NCI-H2107 treated with DMSO at 0.1 percent for 48 hours (cell line): ENCODE data around the gene DOCK4.

Experiments used
- DNase-seq: peaks from one replicate; lab custom pipeline; 2025; ENCODE audit not compliant: unreplicated experiment; lab: John Stamatoyannopoulos, UW

The DOCK4 gene

DNA sequence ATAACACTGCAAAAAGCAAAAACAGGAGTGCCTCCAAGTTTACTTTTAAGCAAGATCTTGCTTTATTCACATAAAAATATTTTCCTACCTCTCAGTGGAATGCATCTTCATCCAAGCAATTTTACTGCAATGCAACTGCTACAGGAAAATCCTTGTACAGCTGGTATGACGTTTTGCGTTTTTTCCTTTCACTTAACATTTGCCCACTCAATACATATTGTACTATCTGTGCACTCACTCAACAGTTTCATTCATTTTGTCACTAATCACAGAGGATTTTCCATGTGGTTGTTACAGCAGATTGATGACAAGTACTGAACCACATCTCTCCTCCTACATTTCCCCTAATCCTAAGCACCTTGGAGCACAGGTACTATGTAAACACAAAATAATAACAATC lies 421.9 kb downstream of the DOCK4 start:
- DNase-seq = no peak

DNA sequence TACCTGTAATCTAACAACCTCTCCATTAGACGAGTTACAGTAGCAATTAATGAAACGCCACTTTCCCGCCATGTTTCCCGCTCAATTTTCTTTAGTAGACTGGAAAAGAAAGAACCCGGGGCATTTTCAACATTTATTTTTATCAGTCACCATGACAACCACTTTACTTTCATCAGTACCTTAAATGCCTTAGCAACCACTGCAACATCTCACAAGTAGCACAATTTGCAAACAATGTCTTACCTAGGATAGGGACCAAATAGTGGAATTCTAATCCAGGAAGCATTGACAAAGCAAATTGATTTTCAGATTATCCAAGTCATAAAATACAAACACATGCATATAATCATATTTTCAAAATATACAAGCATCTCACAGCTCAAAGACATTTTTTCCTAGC lies 422.3 kb downstream of the DOCK4 start:
- DNase-seq = no peak

DNA sequence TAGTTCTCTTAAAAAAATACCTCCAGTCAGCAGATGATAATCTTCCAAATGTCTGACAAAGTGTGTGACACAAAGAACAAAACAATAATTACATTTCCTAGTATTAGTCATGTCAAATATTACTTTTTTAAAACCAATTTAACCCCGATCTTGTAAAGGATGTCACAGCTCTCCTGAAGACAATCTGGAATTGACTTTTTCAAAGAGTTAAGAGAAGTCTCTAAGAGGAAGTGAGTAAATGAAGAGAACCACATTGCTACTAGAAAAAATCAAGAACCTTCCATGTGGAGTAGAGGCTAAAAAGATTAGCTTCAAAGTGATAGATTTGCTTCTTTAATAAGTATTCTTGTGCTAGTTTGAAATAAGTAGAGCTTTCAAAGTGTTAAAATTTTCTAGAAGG lies 425.7 kb downstream of the DOCK4 start:
- DNase-seq = no peak

DNA sequence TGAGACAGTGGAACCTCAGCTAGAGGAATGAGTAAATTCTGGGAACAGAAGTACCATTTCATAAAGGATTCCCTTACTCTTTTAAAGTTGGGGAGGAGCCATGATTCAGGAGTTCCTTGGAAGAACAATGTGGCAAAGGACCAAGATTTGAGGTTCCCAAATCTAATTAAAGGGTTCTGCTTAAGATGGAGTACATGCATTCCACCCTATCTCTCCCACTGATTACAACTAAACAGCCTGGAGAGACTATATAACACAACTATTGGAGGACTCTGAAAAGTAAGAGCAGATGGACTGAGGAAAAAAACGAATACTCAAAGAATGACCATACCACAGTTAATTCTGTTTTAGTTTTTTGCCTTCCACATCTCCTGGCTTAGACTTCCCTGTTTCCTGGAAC lies 431.0 kb downstream of the DOCK4 start:
- DNase-seq = no peak

- DNase-seq = no peak
These were observed 433.5 kb downstream of the DOCK4 start for GRCh38 chr7:111772716-111773115.

DNA sequence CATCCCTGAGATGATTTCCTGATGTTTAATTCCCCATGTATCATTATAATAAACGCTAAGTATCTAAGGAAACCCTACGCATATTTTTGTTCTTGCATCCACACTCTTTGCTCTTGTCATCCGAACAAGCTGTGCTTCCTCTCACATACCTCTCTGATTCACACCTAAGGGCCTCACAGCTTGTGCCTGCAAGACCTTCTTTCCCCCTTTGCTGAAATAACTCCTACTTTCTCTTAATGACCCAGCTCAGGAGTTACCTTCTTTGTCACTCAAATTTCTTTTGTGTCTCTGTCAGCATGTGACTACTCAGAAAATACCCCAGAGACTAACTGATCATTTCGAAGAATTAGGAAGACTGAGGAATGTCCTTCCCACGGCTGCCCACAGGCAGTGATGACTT lies 434.6 kb downstream of the DOCK4 start:
- no peak for DNase-seq

DNA sequence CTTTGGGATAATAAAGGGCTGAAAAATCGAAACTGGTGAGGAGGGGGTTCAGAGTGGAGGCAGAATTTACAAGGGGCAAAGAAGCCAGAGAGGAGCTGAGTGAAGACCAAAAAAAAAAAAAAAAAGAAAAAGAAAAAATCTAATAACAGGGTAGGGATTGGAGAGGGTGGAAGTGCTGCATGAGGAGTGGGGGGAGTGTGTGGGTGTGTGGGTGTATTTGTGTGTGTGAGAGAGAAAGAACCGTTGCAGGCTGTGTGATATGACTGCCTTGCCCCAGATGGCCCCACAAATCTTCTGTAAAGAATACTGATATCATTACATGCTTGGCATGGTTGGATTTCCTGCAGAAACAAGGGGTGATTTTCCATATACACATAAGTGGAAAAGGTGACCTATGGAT lies 436.1 kb downstream of the DOCK4 start:
- DNase-seq = no peak

DNA sequence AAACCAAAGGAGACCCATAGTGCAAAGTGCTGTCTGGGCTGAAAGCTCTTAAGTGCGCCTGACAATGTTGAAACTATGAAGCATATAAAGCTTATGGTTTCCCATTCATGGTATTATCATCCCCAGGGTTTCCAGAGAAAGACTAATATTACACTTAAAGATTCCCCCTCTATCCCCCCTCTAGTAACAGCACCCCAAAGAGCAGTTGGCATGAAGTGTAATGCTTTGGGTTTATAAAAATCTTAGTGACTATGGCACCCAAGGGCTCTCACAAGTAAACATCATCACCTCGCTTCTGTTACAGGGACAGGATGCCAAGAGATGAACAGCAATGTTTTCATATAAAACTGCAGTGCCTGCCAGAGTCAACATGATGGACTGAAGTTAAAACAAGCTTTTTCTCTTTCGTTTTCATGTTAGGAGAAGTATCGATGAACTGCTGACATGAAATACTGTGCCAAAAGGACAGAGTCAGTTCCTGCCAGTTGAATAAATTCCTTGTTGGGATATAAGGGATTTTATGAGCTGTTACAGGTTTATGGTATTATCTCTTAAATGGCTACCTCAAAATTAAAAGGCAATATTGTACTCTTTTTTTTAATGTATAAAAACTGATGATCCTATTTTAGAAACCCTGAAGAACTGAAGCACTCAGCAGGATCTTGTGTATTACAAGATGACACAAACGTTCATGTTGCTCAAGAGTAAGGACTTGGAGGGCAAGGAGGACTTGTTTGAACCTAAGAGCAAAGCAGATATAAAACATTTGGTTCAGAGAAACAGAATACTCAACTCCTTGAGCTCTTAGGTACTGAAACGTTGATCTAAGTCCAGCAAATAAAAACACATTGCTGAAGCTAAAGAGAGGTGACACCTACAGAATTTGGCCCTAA lies 440.2 kb downstream of the DOCK4 start:
- peak; percentile 32 for DNase-seq

- DNase-seq = peak; percentile 62
These were observed 442.9 kb downstream of the DOCK4 start for GRCh38 chr7:111763221-111763801.

DNA sequence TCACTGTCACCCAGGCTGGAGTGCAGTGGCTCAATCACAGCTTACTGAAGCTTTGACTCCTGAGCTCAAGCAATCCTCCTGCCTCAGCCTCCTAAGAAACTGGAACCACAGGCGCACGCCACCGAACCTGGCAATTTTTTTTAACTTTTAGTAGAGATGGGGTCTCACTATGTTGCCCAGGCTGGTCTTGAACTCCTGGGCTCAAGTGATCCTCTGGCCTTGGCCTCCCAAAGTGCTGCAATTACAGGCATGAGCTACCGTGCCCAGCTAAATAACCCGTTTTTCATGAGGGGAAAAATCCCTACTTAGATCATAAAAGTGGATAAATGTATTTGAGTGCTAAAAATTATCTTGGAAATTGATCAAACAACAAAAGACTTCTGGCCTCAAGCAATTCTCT lies 443.4 kb downstream of the DOCK4 start:
- no peak for DNase-seq

- DNase-seq = no peak
These were observed 444.0 kb downstream of the DOCK4 start for GRCh38 chr7:111762211-111762610.

- no peak for DNase-seq
These were observed 446.2 kb downstream of the DOCK4 start for GRCh38 chr7:111760043-111760442.

- no peak for DNase-seq
These were observed 447.9 kb downstream of the DOCK4 start for GRCh38 chr7:111758332-111758731.

- no peak for DNase-seq
These were observed 449.5 kb downstream of the DOCK4 start for GRCh38 chr7:111756687-111757178.

DNA sequence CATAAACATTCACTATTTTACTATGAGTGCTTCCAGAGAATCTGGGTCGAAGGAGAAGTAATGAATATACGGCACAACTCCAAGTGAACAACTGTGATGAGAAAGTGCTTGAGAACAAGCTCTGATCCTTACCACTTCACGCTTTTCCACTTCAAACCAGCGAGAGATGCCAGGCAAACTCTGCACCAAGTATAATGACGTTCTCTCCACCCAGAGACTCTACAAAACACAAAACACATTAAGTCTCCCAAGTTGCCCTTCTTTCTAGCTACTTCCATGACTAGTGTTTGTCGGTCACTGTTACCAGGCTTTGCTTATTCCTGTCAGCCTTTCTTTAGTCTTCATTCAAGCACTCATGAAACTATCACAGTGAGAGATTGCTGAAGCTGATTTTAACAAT lies 450.8 kb downstream of the DOCK4 start:
- no peak for DNase-seq

DNA sequence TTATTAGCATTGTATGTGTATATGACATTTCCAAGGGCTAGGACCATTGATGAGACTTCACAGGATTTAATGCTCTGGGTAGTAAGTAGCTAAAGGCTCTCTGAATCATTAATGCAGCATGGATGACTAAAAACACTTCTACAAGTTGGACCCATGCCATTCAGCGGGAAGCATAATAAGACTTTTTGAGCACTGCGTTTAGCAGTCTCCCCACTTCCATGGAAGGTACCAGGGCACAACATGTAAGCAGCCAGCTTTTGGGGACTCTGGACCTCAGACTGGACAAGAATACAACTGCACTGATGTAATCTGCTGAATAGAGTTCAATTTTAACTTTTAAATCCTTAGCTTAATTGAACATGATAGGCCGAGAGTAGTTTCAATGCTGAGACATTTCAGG lies 452.2 kb downstream of the DOCK4 start:
- DNase-seq = no peak

DNA sequence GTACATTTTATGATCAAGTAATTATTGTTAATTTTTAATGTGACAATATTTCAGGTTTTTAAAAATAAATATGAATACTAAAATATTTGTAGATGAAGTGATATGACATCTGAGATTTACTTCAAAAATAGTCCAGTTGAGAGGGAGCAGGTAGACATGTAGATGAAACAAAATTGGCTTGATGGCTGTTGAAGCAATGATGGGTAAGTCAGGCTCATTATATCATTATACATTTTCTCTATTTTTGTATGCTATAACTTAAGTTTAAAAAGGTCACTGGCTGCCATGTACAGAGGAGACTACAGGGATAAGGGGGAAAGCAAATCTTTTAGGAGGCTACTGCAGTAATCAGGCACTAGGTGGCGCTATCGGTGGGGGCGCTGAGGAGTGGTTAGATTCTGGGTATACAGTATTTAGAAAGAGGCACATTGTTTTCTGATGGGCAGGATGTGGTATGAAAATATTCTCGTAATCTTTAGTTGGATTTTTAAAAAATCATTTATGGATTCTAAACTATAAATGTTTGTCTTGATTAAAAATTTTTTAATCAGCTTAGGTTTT lies 454.1 kb downstream of the DOCK4 start:
- DNase-seq = peak; percentile 58

- no peak for DNase-seq
These were observed 455.3 kb downstream of the DOCK4 start for GRCh38 chr7:111750878-111751277.

DNA sequence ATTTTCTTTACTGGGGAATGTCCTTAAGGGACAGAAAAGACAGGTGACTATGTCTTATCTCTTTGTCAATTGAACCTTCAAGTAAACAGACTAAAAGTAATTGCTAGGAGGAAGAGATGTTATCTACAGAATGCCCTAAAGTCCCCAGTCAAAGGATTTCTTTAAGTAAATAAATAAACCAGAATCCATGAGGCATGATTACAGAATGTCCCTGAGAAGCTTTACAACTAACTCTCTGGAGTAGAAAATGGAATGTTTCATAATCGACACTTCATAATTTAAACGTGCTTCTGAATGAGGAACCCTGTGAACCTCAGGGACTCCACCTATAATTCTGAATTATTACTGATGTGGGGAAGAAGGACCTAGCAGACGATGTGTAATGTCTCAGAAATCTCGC lies 456.0 kb downstream of the DOCK4 start:
- DNase-seq = no peak

GRCh38 chr7:111749625-111750024 lies 456.6 kb downstream of the DOCK4 start:
- DNase-seq = no peak

GRCh38 chr7:111747718-111748117 lies 458.5 kb downstream of the DOCK4 start:
- DNase-seq = no peak

DNA sequence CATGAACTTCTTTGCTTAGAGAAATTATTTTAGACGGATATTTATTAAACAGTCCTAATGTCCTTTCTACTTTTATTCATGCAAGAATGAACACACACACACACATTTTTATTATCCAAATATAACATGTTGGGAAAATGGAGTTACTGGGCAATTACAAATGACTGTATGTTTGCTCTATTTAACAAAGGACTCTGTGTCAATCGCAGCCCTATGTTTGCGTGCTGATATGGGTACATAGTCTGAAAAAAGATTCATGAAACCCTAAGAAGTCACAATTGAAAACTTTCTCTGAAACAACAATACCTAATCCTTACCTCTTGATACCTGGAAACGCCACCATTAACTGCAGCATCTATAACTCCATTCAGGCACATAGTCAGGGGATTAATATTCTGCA lies 459.2 kb downstream of the DOCK4 start:
- no peak for DNase-seq
